GM21360 (cell line): ENCODE measurements around the gene TRIOBP.

Experiments
- ATAC-seq: cut with Tn5 transposase; IDR thresholded peaks from one replicate; pipeline ENCODE4 v1.9.1; 2021; ENCODE audit warnings: mild to moderate bottlenecking, moderate library complexity; ENCODE audit not compliant: unreplicated experiment

Gene TRIOBP

GRCh38 chr22:37726241-37726887 is 29.5 kb downstream of the TRIOBP start:
- ATAC-seq: no peak

- no peak for ATAC-seq
Measured at GRCh38 chr22:37728620-37729019, 31.8 kb downstream of the TRIOBP start.

- no peak for ATAC-seq
Measured at GRCh38 chr22:37731804-37732471, 35.1 kb downstream of the TRIOBP start.

GRCh38 chr22:37732699-37733607 is 36.1 kb downstream of the TRIOBP start:
- no peak for ATAC-seq

GRCh38 chr22:37733625-37734401 is 37.0 kb downstream of the TRIOBP start:
- ATAC-seq: no peak

- no peak for ATAC-seq
Measured at GRCh38 chr22:37734402-37734700, 37.5 kb downstream of the TRIOBP start.

GRCh38 chr22:37734964-37735451 is 38.2 kb downstream of the TRIOBP start:
- ATAC-seq: no peak

- no peak for ATAC-seq
Measured at GRCh38 chr22:37739035-37739434, 42.2 kb downstream of the TRIOBP start.

GRCh38 chr22:37739611-37740049 is 42.8 kb downstream of the TRIOBP start:
- ATAC-seq: no peak

GRCh38 chr22:37740455-37741311 is 43.8 kb downstream of the TRIOBP start:
- ATAC-seq: no peak

GRCh38 chr22:37741312-37741795 is 44.5 kb downstream of the TRIOBP start:
- ATAC-seq: no peak

- ATAC-seq: no peak
Measured at GRCh38 chr22:37742376-37743171, 45.7 kb downstream of the TRIOBP start.

- ATAC-seq: no peak
Measured at GRCh38 chr22:37744589-37744988, 47.7 kb downstream of the TRIOBP start.

- ATAC-seq: peak; percentile 54
Measured at GRCh38 chr22:37745548-37746365, 48.9 kb downstream of the TRIOBP start.

- peak; percentile 14 for ATAC-seq
Measured at GRCh38 chr22:37746366-37747079, 49.7 kb downstream of the TRIOBP start.

GRCh38 chr22:37747080-37747714 is 50.3 kb downstream of the TRIOBP start:
- ATAC-seq: no peak

- no peak for ATAC-seq
Measured at GRCh38 chr22:37747715-37748100, 50.9 kb downstream of the TRIOBP start.
